GM19468 (cell line): ENCODE data around the gene RNU6-9.

ENCODE experiments used
- ATAC-seq: cut with Tn5 transposase; IDR thresholded peaks from one replicate; pipeline ENCODE4 v1.9.1; 2021; ENCODE audit warnings: mild to moderate bottlenecking, moderate library complexity, moderate number of reproducible peaks; ENCODE audit not compliant: unreplicated experiment; ENCODE audit errors: extremely low read depth

Gene RNU6-9

GRCh38 chr19:916645-917322, 23.5 kb downstream of the RNU6-9 start:
- ATAC-seq, result no peak

DNA sequence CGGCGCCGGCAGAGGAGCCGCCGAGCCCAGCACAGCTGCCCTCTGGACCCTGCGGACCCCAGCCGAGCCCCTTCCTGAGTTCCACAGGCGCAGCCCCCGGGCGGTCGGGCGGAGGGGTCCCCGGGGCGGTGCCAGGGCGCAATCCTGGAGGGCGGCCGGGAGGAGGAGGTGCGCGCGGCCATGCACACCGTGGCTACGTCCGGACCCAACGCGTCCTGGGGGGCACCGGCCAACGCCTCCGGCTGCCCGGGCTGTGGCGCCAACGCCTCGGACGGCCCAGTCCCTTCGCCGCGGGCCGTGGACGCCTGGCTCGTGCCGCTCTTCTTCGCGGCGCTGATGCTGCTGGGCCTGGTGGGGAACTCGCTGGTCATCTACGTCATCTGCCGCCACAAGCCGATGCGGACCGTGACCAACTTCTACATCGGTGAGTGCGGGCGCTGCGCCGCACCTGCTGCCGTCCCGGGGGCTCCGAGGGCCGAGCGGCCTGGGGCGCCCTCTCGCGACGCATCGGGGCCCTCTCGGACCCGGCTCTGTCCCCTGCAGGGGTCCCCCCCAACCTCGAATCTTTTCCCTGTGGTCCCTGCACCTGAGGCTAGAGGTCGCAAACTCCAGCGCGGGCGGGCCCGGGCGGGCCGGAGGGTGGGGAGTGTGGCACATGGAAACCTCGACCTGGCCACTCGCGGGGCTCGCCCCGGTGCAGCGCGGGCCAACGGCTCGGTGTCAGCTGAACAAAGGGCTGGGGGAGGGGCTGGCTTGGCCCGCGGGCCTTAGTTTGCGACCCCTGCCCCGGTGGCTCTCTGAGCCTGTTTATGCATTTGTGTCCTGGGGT, 24.3 kb downstream of the RNU6-9 start, which contains the start of gene KISS1R:
TSS of gene KISS1R (plus strand) at position 11 of the 829 bp plus-strand sequence. CDS start at position 181, 170 bp downstream.
- no peak for ATAC-seq

- no peak for ATAC-seq
Measured at GRCh38 chr19:918152-918437, 24.8 kb downstream of the RNU6-9 start.

DNA sequence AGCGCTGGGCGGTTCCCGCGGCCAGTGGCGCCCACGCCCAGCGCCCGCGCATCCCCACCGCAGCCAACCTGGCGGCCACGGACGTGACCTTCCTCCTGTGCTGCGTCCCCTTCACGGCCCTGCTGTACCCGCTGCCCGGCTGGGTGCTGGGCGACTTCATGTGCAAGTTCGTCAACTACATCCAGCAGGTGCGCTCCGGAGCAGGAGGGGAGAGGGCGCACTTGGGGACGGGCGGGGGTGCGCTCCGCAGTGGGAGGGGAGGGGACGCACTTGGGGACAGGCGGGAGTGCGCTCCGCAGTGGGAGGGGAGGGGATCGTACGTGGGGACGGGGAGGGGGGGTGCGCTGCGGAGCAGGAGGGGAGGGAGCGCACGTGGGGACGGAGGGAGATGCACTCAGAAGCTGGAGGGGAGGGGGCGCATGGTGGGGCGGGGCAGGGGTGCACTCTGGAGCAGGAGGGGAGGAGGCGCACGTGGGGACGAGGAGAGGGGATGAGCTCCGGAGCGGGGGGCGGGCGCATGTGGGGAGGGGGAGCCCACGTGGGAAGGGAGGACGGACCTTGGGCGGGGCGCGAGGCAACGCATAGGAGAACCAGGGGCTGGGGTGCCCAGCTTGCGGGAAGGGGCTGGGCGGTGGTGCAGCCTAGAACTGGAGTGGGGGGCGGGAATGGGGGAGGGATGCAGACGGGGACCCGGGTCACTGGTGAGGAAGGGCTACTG, 25.4 kb downstream of the RNU6-9 start:
- no peak for ATAC-seq

GRCh38 chr19:919199-920050, 26.1 kb downstream of the RNU6-9 start:
- no peak for ATAC-seq

DNA sequence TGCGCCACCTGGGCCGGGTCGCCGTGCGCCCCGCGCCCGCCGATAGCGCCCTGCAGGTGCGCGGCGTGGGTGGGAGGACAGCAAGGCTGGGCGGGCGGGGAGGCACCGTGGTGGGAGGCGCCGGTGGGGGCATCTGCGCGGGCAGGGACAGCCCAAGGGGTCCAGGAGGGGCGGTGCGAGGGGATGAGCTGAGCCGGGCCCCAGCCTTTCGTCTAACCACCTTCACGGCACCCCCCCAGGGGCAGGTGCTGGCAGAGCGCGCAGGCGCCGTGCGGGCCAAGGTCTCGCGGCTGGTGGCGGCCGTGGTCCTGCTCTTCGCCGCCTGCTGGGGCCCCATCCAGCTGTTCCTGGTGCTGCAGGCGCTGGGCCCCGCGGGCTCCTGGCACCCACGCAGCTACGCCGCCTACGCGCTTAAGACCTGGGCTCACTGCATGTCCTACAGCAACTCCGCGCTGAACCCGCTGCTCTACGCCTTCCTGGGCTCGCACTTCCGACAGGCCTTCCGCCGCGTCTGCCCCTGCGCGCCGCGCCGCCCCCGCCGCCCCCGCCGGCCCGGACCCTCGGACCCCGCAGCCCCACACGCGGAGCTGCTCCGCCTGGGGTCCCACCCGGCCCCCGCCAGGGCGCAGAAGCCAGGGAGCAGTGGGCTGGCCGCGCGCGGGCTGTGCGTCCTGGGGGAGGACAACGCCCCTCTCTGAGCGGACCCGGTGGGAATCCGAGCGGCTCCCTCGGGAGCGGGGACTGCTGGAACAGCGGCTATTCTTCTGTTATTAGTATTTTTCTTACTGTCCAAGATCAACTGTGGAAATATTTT, 27.0 kb downstream of the RNU6-9 start:
- ATAC-seq, result no peak

GRCh38 chr19:924553-925086, 31.3 kb downstream of the RNU6-9 start:
- ATAC-seq, result no peak

GRCh38 chr19:925087-925525, 31.8 kb downstream of the RNU6-9 start:
- ATAC-seq, result no peak

DNA sequence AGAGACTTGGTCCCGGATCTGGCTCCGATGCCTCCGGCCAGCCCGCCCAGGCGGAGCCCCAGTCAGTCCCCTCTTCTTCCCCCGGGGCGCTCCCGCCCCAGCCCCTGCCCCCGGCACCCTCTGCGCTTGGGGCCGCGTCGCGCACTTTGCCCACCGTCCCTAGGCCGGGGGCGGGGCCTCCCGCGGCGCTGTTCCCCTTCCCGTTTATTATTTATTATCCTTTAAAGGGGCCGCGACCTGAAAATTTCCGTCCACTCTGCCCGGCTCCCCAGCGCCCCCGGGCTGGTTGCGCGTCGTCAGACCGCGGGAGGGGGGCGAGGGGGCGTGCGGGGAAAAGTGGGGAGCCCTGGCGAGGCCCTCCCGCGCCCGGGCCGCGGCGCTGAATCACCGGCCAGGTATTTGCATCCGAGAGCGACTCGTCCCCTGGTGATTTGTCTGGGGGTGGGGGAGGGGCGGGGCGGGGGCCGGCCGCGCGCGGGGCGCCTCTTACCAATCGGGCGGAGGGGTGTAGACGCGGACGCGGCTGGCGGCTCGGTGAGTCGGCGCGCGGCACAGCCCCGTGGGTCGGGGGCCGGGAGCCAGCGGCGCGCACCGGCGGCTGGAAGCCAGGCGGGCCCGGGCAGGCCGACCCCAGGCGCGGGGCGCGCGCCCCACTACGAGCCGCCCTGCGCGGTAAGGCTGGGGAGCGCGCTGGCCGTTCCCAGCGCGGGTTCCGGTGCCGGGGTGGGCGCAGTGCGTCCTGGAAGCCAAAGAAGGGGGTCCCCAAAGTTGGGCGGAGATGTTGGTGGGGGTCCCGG, 32.4 kb downstream of the RNU6-9 start, which contains the start of gene ARID3A:
TSS of gene ARID3A (plus strand) at position 510 of the 797 bp plus-strand sequence. CDS start 3,494 bp downstream, outside the sequence.
- ATAC-seq, result no peak

DNA sequence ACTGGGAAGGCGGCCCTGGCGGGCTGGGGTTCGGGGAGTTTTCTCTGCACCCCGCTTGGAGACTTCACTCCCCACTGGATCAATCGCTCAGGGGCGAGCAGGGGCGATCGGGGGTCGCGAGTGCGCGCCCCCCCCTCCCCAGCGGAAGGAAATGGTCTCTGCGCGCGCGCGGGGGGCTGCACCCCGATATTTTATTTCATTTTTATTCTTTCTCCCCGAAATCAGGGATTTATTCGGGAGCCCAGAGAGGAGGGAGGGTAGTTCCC, 33.0 kb downstream of the RNU6-9 start:
- ATAC-seq, result no peak

DNA sequence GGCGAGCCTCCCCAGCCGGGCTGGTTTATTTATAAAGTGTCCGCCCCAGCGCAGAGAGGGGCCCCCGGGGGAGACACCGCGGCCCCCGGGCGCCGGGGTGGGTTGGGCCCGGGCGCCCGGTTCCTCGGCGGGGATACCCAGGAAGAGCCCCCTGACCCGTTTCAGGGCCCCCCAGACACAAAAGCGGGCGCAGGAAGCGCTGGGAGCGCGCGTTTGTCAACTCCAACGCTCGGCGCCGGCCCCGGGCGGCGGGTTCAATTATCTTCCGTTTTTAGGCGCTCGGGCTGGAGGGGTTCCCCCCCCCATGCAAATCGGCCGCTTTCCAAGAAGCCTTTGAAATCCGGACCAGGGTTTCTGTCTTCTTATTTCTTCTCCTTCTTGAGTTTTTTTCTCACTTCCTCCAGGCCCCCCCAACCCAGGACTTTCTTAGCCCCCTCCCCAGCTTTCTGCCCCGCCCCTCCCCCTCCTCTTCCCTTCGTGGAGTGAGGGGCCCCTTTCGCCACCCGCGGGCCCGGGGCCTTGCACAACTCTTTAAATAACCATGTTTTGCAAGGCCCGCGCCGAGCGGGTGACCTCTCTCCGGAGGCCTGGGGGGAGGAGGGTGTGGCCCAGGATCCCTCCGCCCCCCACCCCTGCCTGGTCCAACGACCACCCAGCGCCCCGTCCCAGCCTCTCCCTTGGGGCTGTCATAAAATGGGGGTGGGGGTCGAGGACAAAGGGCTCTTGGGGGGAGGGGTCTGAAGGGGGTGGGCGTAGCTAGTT, 33.5 kb downstream of the RNU6-9 start:
- ATAC-seq, result no peak

GRCh38 chr19:927351-927779, 34.1 kb downstream of the RNU6-9 start:
- ATAC-seq, result no peak

DNA sequence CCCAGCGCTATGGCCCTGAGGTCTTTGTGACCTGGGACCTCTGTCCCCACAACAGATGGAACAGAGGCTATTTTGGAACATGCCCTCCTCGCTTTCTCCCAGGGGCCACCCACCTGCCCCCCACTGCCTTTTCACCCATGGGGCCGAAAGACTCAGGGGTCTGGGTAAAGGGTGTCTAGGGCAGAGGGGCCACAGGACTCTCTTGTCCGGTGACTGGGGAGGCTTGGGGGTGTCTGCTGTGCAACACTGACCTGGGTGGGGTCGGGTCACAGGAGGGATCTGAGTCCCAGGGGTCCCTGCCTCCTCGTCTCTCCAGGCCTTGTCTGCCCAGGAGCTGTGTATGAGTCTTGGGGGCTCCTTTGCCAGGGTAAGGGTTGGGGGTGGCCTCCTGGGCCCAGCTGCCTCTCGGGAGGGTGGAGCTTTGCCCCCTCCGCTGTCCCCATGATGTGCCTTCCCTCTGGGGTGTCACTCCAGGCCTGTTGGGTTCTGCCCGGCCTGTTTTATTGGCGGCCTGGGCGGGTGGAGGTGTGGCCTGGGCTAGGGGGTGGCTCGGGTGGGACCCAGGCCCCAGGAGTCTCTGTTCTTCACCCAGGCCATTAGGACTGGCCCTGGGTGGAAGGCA, 34.6 kb downstream of the RNU6-9 start:
- ATAC-seq, result no peak

- ATAC-seq, result no peak
Measured at GRCh38 chr19:928471-929202, 35.4 kb downstream of the RNU6-9 start.

DNA sequence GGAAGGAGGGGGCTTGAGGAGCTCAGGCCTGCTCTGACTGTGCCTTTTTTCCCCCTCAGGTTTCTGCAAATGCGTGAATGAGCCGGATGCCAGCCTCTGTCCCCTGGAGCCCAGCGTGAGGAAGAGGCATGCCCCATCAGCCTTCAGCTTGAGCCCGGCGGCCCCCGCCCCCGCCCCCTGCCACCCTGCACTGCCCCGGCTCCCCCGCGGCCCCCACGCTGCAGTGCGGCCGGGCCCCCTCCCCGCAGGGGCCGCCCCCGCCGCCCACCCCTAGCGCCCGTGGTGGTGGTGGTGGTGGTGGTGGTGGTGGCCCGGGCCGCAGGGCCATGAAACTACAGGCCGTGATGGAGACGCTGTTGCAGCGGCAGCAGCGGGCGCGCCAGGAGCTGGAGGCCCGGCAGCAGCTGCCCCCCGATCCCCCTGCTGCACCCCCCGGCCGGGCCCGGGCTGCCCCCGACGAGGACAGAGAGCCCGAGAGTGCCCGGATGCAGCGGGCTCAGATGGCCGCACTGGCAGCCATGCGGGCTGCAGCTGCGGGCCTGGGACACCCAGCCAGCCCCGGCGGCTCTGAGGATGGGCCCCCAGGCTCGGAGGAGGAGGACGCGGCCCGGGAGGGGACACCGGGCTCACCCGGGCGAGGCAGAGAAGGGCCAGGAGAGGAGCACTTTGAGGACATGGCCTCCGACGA, 36.1 kb downstream of the RNU6-9 start:
- ATAC-seq, result no peak

- ATAC-seq, result no peak
Measured at GRCh38 chr19:929891-930258, 36.6 kb downstream of the RNU6-9 start.
